ENCODE data around the gene CLTB. TPM values are rescaled to one million over a fixed set of nuclear protein-coding genes. Genes with fewer than 3 reads are reported as not detected.

Gene CLTB
- total and polyA plus RNA-seq, 2 of the 8 experiments (the other 6 are each of a cell fraction or from before 2014, with no cell fraction given), result 25.9 to 34.9 TPM

GRCh38 chr5:176387384-176387925, 28.9 kb downstream of the CLTB start (continued):
- no peak for TF ChIP-seq RXRA (IDR thresholded peaks at IDR 0.05; ENCODE audit: insufficient read depth, low read depth, low read length)
- no peak for TF ChIP-seq JUN (IDR thresholded peaks at IDR 0.05; ENCODE audit: low read depth, low read length)
- no peak for TF ChIP-seq POLR2A (IDR thresholded peaks at IDR 0.05; ENCODE audit: control extremely low read depth in 1 of 2, low read depth in 2 of 2, low read length in 2 of 2)
- TF ChIP-seq EP300 (IDR thresholded peaks at IDR 0.05; ENCODE audit: borderline replicate concordance in 1 of 2, low read depth in 2 of 2, low read length in 2 of 2), result no peak
- TF ChIP-seq CTCF (IDR thresholded peaks at IDR 0.05; ENCODE audit: control extremely low read depth in 1 of 3, insufficient read depth in 1 of 3, low read depth in 1 of 3, low read length in 3 of 3), result no peak
- TF ChIP-seq CTBP2 (IDR thresholded peaks at IDR 0.05; ENCODE audit: borderline replicate concordance, insufficient read depth, insufficient read length, low read length), result no peak

Measured in H1 (cell line).